GM19397 (cell line): ENCODE measurements around the gene CIB4.
"Not testable (repeated sequence)": the region's sequence is repeated elsewhere in the genome, so short reads cannot be mapped to it uniquely, and the experiment has no call there.

Source experiments
- ATAC-seq: cut with Tn5 transposase; IDR thresholded peaks from one replicate; pipeline ENCODE4 v1.9.1; 2021; ENCODE audit warnings: mild to moderate bottlenecking, moderate library complexity; ENCODE audit not compliant: unreplicated experiment

Gene CIB4

DNA sequence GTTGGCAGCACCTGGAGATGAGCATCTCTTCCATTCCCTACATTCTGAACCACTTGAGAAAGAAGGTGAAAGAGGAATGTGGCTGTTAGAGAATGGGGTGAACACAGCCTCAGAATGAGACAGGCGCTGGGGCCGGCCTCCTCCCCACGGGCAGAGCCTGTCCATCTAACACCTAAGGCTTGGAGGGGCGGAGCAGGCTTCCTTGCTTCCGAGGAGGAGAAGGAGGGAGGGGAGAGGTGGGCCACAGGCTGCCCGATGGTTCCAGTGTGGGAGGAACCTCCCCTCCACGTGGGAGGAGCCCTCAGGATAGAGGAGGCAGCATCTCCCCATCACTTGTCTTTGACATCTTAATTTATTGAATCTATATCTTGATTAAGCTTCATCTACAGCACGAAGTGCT is 68.6 kb downstream of the CIB4 start:
- ATAC-seq = no peak

GRCh38 chr2:26571316-26571715 is 69.8 kb downstream of the CIB4 start:
- no peak for ATAC-seq

DNA sequence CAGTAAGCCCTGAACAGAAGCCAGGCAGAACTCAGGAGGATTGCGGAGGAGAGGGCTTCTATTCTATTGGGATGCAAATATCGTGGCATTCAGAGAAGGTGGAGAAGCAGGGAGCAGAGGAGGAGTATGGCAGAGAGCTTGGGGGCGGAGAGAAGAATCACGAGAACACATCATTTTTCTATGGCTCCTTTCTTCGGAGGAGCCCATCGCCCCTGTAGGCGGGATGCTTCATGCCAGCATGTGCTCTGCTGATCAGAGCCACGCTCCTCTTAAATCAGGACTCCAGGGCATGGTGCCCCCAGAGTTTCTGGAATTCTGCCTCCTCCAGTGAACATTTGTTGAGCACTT is 71.1 kb downstream of the CIB4 start:
- no peak for ATAC-seq

GRCh38 chr2:26569216-26570082 is 71.7 kb downstream of the CIB4 start:
- no peak for ATAC-seq

DNA sequence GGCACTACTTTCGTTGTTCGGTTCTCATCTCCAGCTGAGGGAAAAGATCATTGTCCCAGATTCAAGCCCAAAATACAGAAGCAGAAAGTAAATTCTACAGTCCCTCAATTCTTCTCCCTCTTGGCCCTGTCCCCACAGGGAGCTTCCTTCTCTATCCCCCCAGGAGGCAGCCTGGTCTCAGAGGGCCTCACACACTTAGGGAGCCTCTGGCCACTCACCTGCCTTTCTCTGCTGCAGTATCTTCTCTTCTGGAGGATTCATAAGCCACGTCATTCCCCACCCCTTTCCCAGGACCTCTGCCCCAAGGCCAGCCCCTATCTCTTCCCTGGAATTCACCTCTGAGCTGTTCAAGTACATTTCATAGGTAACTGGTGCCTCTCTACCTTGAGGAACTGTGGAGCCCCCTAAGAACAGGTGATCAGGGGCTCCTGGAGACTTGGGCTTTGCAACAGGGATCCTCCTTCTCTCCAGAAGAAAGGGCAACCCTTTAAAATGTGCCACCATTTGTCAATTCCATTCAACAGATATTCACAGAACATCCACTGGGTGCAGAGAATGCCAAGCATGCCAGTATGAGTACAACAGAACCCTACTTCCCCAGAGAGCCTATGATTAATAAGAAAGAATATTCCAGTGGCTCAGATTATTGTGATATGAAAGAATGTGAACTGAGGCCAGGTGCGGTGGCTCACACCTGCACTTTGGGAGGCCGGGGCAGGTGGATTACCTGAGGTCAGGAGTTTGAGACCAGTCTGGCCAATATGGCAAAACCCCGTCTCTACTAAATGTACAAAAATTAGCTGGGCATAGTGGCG is 72.9 kb downstream of the CIB4 start:
- ATAC-seq = no peak

DNA sequence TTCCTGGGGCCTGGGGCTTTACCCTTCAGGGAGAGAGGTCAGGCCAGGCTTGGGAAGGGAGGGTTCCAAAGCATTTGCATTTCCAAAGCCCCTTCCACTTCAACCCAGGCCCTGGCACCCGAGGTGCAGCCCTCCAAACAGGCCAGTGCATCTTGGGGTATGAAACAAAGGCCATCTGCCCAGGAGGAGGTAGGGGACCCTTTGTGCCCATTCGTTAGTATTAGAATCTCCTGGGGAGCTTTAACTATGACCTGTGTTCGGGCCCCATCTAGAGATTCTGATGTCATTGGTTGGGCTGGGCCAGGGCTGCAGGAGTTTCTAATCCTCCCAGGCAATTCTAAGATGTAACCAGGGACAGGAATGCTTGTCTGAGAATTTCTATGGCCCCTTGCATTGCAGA is 73.6 kb downstream of the CIB4 start:
- no peak for ATAC-seq

DNA sequence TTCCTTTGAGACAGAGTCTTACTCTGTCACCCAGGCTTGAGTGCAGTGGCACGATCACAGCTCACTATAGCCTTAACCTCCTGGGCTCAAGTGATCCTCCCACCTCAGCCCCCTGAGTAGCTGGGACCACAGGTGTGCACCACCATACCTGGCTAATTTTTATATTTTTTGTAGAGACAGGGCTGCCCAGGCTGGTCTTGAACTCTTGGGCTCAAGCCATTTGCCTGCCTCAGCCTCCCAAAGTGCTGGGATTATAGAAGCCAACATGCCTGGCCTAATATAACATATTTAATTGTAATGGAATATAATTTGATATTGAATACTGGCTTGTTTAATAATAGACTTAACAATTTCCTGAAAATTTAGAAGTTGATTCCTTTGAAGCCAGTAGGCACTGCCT is 74.4 kb downstream of the CIB4 start:
- ATAC-seq = not testable (repeated sequence)

DNA sequence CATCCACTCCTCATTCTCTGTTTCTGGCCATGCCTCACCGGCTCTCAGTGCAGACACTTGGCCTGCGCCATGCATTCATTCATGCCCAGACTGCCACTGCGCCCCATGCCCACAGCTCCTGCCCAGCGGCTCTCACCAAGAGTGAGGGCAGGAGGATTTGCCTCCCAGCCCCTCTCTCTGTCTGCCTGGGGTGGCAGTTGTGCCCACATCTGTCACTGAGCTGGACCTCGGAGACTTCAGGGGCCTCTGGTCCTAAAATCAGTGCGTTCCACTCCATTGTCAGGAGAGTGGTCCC is 75.1 kb downstream of the CIB4 start:
- no peak for ATAC-seq

- no peak for ATAC-seq
Observed at GRCh38 chr2:26564121-26564644, 77.0 kb downstream of the CIB4 start.

GRCh38 chr2:26563686-26564085 is 77.5 kb downstream of the CIB4 start:
- ATAC-seq = no peak

GRCh38 chr2:26562811-26563645 is 78.1 kb downstream of the CIB4 start:
- no peak for ATAC-seq

- ATAC-seq = no peak
Observed at GRCh38 chr2:26561918-26562810, 79.0 kb downstream of the CIB4 start.

DNA sequence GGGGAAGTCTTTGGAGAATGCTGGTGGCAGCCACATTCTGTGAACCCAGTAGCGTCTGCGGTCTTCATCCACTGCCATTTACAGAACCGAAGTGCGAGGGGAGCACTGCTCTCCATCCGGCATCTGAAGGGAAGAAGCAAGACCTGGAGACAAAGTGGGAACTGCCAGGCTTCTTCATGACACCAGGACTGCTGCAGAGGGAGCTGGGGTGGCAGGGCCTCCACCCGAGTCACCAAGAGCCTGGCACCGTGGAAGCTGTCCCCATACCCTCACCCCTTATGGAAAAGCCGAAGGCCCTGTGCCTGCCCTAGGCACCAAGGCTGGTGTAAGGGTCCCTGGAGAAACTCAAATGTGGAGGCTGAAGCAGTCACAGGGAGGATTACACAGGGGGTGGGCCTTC is 79.8 kb downstream of the CIB4 start:
- ATAC-seq = no peak

- no peak for ATAC-seq
Observed at GRCh38 chr2:26560892-26561291, 80.3 kb downstream of the CIB4 start.

DNA sequence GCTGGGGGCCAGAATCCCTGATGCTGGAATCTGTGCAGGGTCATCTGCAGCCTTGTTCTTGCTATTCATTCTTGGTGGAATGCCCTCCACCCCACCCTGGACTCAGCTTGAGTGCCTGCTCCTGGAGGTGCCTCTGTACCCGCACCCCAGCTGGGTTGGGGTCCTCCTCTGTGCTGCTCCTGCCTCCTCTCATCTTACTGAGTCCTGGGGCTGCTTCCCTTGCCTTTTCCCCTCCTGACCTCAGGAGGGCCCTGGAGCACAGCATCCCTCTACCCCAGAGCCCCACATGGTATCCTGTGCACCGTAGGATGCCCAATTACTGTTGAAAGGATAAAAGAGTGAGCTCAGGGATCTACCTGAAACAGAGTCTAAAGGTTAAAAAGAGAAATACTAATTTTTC is 81.6 kb downstream of the CIB4 start:
- no peak for ATAC-seq

DNA sequence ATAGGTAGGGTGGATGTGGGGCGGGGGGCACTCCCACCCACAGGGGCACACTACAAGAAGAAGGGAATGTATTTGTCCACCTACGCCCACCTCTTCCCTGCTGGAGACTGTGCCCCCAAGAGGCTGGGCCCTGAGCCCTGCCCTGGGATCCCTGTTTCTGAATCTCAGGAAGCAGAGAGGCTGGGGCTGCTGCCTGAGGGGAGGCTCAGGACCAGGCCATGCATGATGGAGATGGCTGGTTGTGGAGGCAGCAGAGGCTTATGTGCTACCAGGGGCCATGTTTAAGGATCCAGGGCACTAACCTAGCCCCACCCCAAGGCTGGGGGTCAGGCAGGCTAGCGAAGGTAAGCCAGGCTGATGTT is 82.1 kb downstream of the CIB4 start:
- no peak for ATAC-seq

DNA sequence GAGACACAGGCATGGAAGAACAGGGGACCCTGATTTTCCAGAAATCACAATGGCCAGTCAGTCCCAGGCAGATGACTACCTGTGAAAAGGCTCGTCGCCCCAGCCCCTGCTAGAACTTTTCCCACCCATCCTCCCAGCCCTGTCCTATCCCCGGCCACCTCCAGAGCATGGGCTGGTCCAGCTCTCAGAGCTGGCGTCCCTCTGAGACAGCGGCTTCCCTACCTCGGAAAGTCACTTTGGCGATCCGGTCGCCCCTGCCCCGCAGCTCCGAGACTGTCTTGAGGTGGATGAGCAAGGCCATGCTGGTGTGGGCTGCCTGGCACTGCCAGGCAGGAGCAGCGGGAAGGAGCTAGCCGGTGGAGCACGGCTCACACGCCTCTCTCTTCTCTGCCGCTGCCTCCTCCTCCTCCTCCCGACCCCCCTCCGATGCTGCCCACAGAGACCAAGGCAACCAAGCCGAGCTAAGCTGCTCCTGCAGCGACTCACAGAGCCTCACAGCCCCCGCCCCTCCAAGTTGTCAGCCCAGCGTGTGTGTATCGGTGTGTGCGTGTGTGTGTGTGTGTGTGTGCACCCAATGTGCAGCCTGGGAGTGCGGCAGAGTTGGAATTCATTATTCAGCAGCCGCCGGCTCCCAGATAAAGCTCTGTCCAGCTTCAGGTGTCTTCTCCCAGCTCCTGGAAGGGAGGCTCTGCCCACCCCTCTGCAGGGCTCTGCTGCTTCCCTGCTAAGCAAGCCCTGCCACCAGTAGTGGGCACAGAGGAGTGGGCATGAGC is 82.7 kb downstream of the CIB4 start:
- ATAC-seq = no peak

DNA sequence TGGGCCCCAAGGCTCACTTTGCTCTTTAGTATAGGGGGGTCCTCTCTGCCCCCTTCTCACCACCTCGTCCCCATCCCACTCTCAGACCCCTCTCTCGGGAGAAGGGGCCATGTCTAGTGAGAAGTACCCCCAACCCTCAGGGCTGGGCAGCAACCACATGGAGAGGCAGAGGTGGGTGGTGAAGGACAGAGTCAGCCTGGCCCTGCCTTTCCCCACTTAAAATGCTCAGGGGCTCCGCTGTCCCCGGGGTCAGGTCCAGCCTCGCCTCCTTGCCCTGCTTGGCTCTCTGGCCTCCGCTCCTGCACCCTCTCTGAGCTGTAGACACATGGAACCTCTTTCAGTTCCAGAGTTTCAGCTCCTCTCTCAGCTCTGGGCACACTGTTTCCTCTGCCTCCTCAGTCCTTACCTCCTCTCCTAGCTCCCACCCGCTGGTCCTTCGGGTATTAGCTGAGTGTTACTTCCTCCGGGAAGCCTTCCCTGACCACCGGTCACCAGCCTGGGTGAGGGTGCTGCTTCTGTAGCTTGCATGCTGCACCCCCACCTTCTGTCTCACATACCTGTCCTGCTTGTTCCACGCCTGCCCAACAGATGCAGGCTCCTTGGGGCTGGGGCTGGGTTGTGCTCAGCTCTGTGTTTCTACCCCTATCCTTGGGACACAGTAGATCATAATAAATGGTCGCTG is 83.8 kb downstream of the CIB4 start:
- no peak for ATAC-seq
